Spleen (tissue), 11 donors: ENCODE results near the gene PTPN6. TPM values are rescaled to one million over a fixed set of nuclear protein-coding genes. Genes with fewer than 3 reads are reported as not detected.
A peak's percentile ranks its signal among the peaks of the same experiment; 100 is the strongest.

ENCODE experiments used
- DNase-seq: peaks from one replicate; pipeline ENCODE4 v3.0.0-alpha.2; 2020
- H3K27ac ChIP-seq, 8 donors: fragments of 200-600 bp; sonication (generic) in 7 of 8; 1 replicate in 4 of 8; 2 replicates in 4 of 8; pipeline versions ENCODE4 v1.5.0 to v1.8.0; 2016 to 2021; ENCODE audit warnings: inconsistent platforms in 4 of 8, mild to moderate bottlenecking in 4 of 8, moderate library complexity in 1 of 8
- H3K27me3 ChIP-seq, 7 donors: fragments of 200-600 bp; sonication (generic) in 6 of 7; replicated peaks in 1 of 7; 1 replicate in 4 of 7; 2 replicates in 3 of 7; pipeline versions ENCODE4 v1.5.0 to v1.8.0; 2016 to 2021; ENCODE audit warnings: inconsistent platforms in 3 of 7, mild to moderate bottlenecking in 1 of 7
- H3K36me3 ChIP-seq, 6 donors: fragments of 200-600 bp; sonication (generic) in 5 of 6; 1 replicate in 4 of 6; 2 replicates in 2 of 6; pipeline versions ENCODE4 v1.5.0 to v1.8.0; 2016 to 2021; ENCODE audit warnings: inconsistent platforms in 2 of 6
- H3K4me1 ChIP-seq, 6 donors: fragments of 200-600 bp; sonication (generic) in 5 of 6; 1 replicate in 3 of 6; 2 replicates in 3 of 6; pipeline versions ENCODE4 v1.5.0 to v1.8.0; 2016 to 2021; ENCODE audit warnings: inconsistent platforms in 3 of 6
- H3K4me3 ChIP-seq, 8 donors: fragments of 200-600 bp; sonication (generic) in 7 of 8; 1 replicate in 4 of 8; 2 replicates in 4 of 8; pipeline versions ENCODE4 v1.5.0 to v1.8.0; 2016 to 2021; ENCODE audit warnings: inconsistent platforms in 4 of 8, mild to moderate bottlenecking in 4 of 8, moderate library complexity in 2 of 8
- H3K9me3 ChIP-seq, 8 donors: fragments of 200-600 bp; sonication (generic) in 7 of 8; 1 replicate in 4 of 8; 2 replicates in 4 of 8; pipeline versions ENCODE4 v1.5.0 to v1.8.0; 2016 to 2021; ENCODE audit warnings: inconsistent platforms in 4 of 8
- POLR2A ChIP-seq, 3 donors: fragments of 450-650 bp; IDR thresholded peaks; one replicate each; pipeline ENCODE4 v1.5.1; 2017; ENCODE audit warnings: antibody characterized with exemption in 3 of 3, mild to moderate bottlenecking in 1 of 3
- POLR2AphosphoS5 ChIP-seq, 3 donors: sonication (generic); formaldehyde crosslinking; IDR thresholded peaks; one replicate each; pipeline ENCODE4 v1.5.1; 2017; ENCODE audit warnings: antibody characterized with exemption in 3 of 3
- WGBS, 5 donors: extraction: QIAGEN DNeasy Blood & Tissue Kit in 3 of 5; methylation state at CpG; one replicate each; pipeline versions ENCODE4 v1.1.5 to v1.1.7; 2013 to 2018; 5-methylcytosine and 5-hydroxymethylcytosine counted together
- intact Hi-C: fragments of 100-400 bp; cut with DNase I; formaldehyde crosslinking; loops from one replicate; pipeline ENCODE4 v1.15.0; 2023; ENCODE audit warnings: low total_unique reads
- polyA plus RNA-seq, 3 donors: library from polyadenylated mRNA; stranded (reverse); fragments of 200-250 nt; gene quantifications; one replicate each; pipeline ENCODE4 v1.2.1, GENCODE V29; 2013
- total RNA-seq, 7 donors: library from RNA; depleted of rRNA in 3 of 7; stranded (reverse); fragments of >200 nt in 3 of 7; fragmentation: NEBNext Ultra II Directional in 4 of 7; extraction: Animal tissue kit (Norgen Biotek cat#: 25700) in 4 of 7; gene quantifications; one replicate each; pipeline versions ENCODE4 v1.1.0 to v1.2.1, GENCODE V29; 2016 to 2021
- TF ChIP-seq, protein P1 (sequence below), 11 experiments: fragments of 200-600 bp in 7 of 11; fragments of 450-650 bp in 4 of 11; sonication (generic) in 4 of 11; IDR thresholded peaks in 8 of 11; conservative IDR thresholded peaks in 3 of 11; 1 replicate in 7 of 11; 2 replicates in 4 of 11; pipeline versions ENCODE4 v1.4.0 to v1.8.0; 2016 to 2021; ENCODE audit warnings: antibody characterized with exemption in 11 of 11, inconsistent platforms in 4 of 11, mild to moderate bottlenecking in 1 of 11
- donor health status: healthy with polysubstance abuse.
- donor health status: DM: no; HTN: no; CAD: no; lungs with moderate emphysema.
- donor health status: DM: no; HTN: no; CAD: no.
- donor health status: Bipolar disorder and iron deficiency.
- donor health status: healthy.
- donor health status: DM: no; HTN: no; CAD: no.
- donor health status: DM: yes; HTN: yes; CAD: no.

PTPN6 gene
- total and polyA plus RNA-seq, 10 donors = 314 to 713 (median 426) TPM

DNA sequence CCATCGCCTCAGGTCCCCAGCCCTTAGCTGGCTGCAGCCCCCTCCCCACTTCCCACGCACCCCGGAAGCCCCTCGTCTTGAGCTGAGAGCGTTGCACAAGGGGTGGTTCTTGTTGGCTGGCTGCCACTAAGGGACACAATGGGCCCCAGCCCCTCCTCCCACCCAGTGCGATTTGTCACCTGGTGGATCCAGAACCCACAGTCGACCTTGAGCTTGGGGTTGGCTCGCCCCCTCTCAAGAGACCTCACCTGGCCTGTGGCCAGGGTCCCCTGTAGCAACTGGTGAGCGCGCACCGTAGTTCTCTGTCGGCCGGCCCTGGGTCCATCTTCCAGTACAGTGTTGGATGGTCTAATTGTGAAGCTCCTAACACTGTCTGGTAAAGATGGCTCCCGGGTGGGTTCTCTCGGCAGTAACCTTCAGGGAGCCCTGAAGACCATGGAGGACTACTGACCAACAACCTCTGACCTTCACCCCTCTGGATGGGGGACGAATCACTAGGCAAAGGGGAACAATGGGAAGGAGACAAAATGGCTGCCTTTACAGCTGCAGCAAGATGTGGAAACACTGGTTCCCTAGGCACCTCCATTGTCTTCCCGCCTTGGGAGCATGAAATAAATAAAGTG lies 12.7 kb downstream of the PTPN6 start:
- H3K4me3 ChIP-seq = no peak overlapping the region
- WGBS, 5 donors = 66 to 80% (median 73%) methylated on average over 13 to 17 of the region's 17 CpGs
- TF ChIP-seq POLR2A (IDR thresholded peaks at IDR 0.05) (no peak), POLR2AphosphoS5 (IDR thresholded peaks at IDR 0.05) (peak in 1 of 3 donors; percentile 2)
- peak overlapping the region in 7 of 8 donors; percentile 67 to 99 (median 82) for H3K27ac ChIP-seq
- H3K27me3 ChIP-seq = no peaks in the 10 kb centered on the region
- no peaks in the 10 kb centered on the region for H3K9me3 ChIP-seq
- intact Hi-C loops = loop anchor here (10.0 kb wide), 1 partner anchor 99 kb away; the partner anchor contains the start of gene TPI1
- DNase-seq = peak; percentile 84
- H3K4me1 ChIP-seq = peaks cover 45 to 90% (median 71%) of the 10 kb centered on the region in 6 donors
- peaks cover 2 to 69% (median 55%) of the 10 kb centered on the region in 6 donors for H3K36me3 ChIP-seq

DNA sequence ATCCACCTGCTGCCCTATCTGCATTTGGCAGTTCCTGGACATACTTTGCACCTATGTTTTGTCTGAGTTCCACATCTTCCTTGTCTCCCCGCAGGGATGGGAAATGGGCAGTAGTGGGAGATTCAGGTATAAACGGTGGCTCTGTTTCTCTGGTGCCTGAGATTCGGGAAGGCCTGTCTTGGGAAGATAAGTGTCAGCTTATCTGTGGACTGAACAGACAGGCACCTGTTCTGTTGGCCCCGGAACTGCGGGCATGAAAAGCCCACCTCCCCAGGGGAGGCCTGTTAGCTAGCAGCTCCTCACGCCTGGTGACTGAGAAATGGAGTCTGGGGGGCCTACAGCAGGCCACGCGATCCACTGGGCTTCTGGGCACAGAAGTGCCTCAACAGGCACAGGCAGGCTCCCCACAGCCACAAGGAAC lies 13.5 kb downstream of the PTPN6 start:
- Histone ChIP-seq H3K4me1 (peaks cover 45 to 90% (median 71%) of the 10 kb centered on the region in 6 donors), H3K27me3 (no peaks in the 10 kb centered on the region), H3K9me3 (no peaks in the 10 kb centered on the region), H3K27ac (peak overlapping the region; percentile 46 to 99 (median 80)), H3K36me3 (peaks cover 2 to 70% (median 55%) of the 10 kb centered on the region in 6 donors), H3K4me3 (no peak overlapping the region)
- intact Hi-C loops = loop anchor here (10.0 kb wide), 1 partner anchor 100 kb away; the partner anchor contains the start of gene TPI1
- peak; percentile 82 for DNase-seq
- TF ChIP-seq, protein P1, sequence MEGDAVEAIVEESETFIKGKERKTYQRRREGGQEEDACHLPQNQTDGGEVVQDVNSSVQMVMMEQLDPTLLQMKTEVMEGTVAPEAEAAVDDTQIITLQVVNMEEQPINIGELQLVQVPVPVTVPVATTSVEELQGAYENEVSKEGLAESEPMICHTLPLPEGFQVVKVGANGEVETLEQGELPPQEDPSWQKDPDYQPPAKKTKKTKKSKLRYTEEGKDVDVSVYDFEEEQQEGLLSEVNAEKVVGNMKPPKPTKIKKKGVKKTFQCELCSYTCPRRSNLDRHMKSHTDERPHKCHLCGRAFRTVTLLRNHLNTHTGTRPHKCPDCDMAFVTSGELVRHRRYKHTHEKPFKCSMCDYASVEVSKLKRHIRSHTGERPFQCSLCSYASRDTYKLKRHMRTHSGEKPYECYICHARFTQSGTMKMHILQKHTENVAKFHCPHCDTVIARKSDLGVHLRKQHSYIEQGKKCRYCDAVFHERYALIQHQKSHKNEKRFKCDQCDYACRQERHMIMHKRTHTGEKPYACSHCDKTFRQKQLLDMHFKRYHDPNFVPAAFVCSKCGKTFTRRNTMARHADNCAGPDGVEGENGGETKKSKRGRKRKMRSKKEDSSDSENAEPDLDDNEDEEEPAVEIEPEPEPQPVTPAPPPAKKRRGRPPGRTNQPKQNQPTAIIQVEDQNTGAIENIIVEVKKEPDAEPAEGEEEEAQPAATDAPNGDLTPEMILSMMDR (IDR thresholded peaks at IDR 0.05 in 8 of 11, conservative IDR thresholded peaks at IDR 0.05 in 3 of 11) = no peak
- TF ChIP-seq POLR2A (IDR thresholded peaks at IDR 0.05) = no peak
- TF ChIP-seq POLR2AphosphoS5 (IDR thresholded peaks at IDR 0.05) = no peak
- WGBS, 5 donors = 76 to 83% (median 78%) methylated on average over 7 to 8 of the region's 8 CpGs

DNA sequence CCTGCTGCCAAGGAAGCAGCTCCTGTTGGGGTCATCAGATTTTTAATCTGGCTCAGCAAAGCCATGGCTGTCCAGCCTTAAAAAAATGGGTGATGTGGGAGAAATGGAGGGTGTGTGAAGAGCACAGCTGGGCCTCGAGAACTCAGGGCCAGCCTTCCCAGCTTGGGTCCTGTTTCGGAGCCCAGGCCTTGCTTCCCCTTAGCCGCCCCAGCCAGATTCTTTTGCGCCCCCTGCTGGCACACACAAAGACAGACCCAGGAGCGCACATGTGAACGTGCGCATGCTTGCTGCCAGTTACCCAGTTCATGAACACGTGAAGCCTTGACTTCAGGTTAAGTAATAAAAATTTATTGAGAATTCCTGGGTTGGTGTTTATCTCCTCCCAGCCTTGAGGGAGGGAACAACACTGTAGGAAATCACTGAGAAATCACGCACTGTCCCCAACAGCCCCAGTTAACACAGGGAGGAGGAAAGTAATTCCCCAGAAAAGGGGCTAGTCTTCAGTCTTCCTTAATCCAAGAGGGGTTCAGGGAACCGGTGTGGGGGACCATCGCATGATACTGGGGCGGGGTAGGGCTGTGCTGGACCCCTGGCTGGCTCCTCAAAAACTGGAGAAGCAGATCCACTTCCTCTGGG lies 14.0 kb downstream of the PTPN6 start:
- Histone ChIP-seq H3K4me1 (peaks cover 43 to 90% (median 70%) of the 10 kb centered on the region in 6 donors), H3K36me3 (peaks cover 2 to 64% (median 50%) of the 10 kb centered on the region in 6 donors), H3K27ac (peak overlapping the region; percentile 46 to 99 (median 80)), H3K9me3 (no peaks in the 10 kb centered on the region), H3K4me3 (no peak overlapping the region), H3K27me3 (no peaks in the 10 kb centered on the region)
- DNase-seq = peak; percentile 97
- 11 to 24% (median 18%) methylated on average over 12 of the region's 12 CpGs for WGBS, 5 donors
- intact Hi-C loops = loop anchor here (10.0 kb wide), 1 partner anchor 100 kb away; the partner anchor contains the start of gene TPI1
- TF ChIP-seq POLR2AphosphoS5 (IDR thresholded peaks at IDR 0.05) = peak; percentile 79 to 88 (median 81)
- TF ChIP-seq, protein P1 (IDR thresholded peaks at IDR 0.05 in 8 of 11, conservative IDR thresholded peaks at IDR 0.05 in 3 of 11) = peak; percentile 88 to 97 (median 94)
- TF ChIP-seq POLR2A (IDR thresholded peaks at IDR 0.05) = no peak

DNA sequence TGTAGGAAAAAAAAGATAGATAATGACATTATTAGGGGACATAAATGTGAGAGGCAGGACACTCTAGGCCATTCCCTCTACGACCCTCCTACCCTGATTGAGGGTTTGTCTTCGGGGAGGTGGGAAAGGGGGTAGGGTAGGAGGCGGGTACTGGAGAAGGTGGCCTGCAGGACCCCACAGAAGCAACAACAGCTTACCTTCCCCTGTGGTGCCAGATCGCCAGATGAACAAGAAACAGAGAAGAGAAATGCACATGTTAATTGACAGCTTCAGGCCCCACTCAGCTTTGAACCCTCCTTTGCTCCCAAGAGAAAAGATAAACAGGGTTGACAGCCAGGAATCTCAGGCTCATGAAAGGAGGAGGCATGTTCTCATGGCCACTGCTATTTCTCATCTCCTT lies 14.6 kb downstream of the PTPN6 start:
- TF ChIP-seq POLR2AphosphoS5 (IDR thresholded peaks at IDR 0.05) = no peak
- peaks cover 37 to 87% (median 64%) of the 10 kb centered on the region in 6 donors for H3K4me1 ChIP-seq
- no peaks in the 10 kb centered on the region for H3K9me3 ChIP-seq
- intact Hi-C loops = loop anchor here (10.0 kb wide), 1 partner anchor 101 kb away; the partner anchor contains the start of gene TPI1
- H3K36me3 ChIP-seq = peaks cover 2 to 59% (median 44%) of the 10 kb centered on the region in 6 donors
- WGBS, 5 donors = 77 to 89% (median 89%) methylated on average over 4 of the region's 4 CpGs
- no peaks in the 10 kb centered on the region for H3K27me3 ChIP-seq
- DNase-seq = no peak
- peak overlapping the region in 7 of 8 donors; percentile 14 to 99 (median 82) for H3K27ac ChIP-seq
- no peak overlapping the region for H3K4me3 ChIP-seq
